ENCODE data around the gene IL31. TPM values are rescaled to one million over a fixed set of nuclear protein-coding genes. Genes with fewer than 3 reads are reported as not detected.

The IL31 gene
- total RNA-seq, 1 donor from 2014 or later, result not detected

- H3K9me3 ChIP-seq, result no peaks in the 10 kb centered on the region
- H3K36me3 ChIP-seq, result peaks cover 53% of the 10 kb centered on the region
- H3K4me1 ChIP-seq, result peaks cover 21% of the 10 kb centered on the region
- H3K4me3 ChIP-seq, result no peak overlapping the region
- intact Hi-C loops (cut with DNase I), result no loop called here
- TF ChIP-seq CTCF (IDR thresholded peaks at IDR 0.05), result no peak
- ATAC-seq (no peak), DNase-seq (no peak)
- peaks cover 30% of the 10 kb centered on the region for H3K27me3 ChIP-seq (ENCODE audit: low read depth)
- no peak overlapping the region for H3K27ac ChIP-seq
Measured at GRCh38 chr12:122206976-122207375, 33.0 kb upstream of the IL31 start.

- ATAC-seq (no peak), DNase-seq (no peak)
- H3K4me3 ChIP-seq, result no peak overlapping the region
- H3K27me3 ChIP-seq (ENCODE audit: low read depth), result peaks cover 36% of the 10 kb centered on the region
- H3K27ac ChIP-seq, result no peak overlapping the region
- H3K9me3 ChIP-seq, result no peaks in the 10 kb centered on the region
- intact Hi-C loops (cut with DNase I), result no loop called here
- peaks cover 47% of the 10 kb centered on the region for H3K36me3 ChIP-seq
- H3K4me1 ChIP-seq, result peaks cover 21% of the 10 kb centered on the region
- no peak for TF ChIP-seq CTCF (IDR thresholded peaks at IDR 0.05)
Measured at GRCh38 chr12:122206111-122206881, 32.3 kb upstream of the IL31 start.

GRCh38 chr12:122205053-122205925 is 31.3 kb upstream of the IL31 start:
- ATAC-seq, result no peak
- no peak overlapping the region for H3K4me3 ChIP-seq

GRCh38 chr12:122204167-122205052 is 30.4 kb upstream of the IL31 start:
- ATAC-seq, result no peak
- Histone ChIP-seq H3K4me1 (peaks cover 21% of the 10 kb centered on the region), H3K27me3 (ENCODE audit: low read depth) (peaks cover 55% of the 10 kb centered on the region), H3K27ac (no peak overlapping the region), H3K4me3 (peak overlapping the region; percentile 73), H3K9me3 (no peaks in the 10 kb centered on the region), H3K36me3 (peaks cover 28% of the 10 kb centered on the region)
- DNase-seq, result no peak
- intact Hi-C loops (cut with DNase I), result no loop called here
- no peak for TF ChIP-seq CTCF (IDR thresholded peaks at IDR 0.05)

More at GRCh38 chr12:122205053-122205925, 31.3 kb upstream of the IL31 start:
- H3K9me3 ChIP-seq, result no peaks in the 10 kb centered on the region
- H3K36me3 ChIP-seq, result peaks cover 37% of the 10 kb centered on the region
- peaks cover 21% of the 10 kb centered on the region for H3K4me1 ChIP-seq
- DNase-seq, result no peak
- intact Hi-C loops (cut with DNase I), result no loop called here
- peaks cover 46% of the 10 kb centered on the region for H3K27me3 ChIP-seq (ENCODE audit: low read depth)
- no peak overlapping the region for H3K27ac ChIP-seq
- no peak for TF ChIP-seq CTCF (IDR thresholded peaks at IDR 0.05)
